Measurements from ENCODE around the gene CYB5D1. TPM values are rescaled to one million over a fixed set of nuclear protein-coding genes. Genes with fewer than 3 reads are reported as not detected.

The CYB5D1 gene
- total RNA-seq, 1 experiment from 2014 or later, result 18.0 TPM

- H3K27me3 Mint-ChIP-seq (ENCODE audit: low read depth), result peaks cover 18% of the 10 kb centered on the region
- Histone ChIP-seq H3K4me1 (ENCODE audit: insufficient read depth, low read length) (no peaks in the 10 kb centered on the region; the same call in 1 of the 2 replicates), H3K79me1 (ENCODE audit: insufficient read depth, low read depth, low read length, poor library complexity, severe bottlenecking) (no peaks in the 10 kb centered on the region), H3K18ac (ENCODE audit: insufficient read length, low read depth, low read length) (no peak overlapping the region), H2BK20ac (ENCODE audit: low read depth, low read length, poor library complexity, severe bottlenecking) (no peak overlapping the region), H3K79me2 (ENCODE audit: insufficient read depth, low read length) (no peaks in the 10 kb centered on the region), H4K20me1 (ENCODE audit: control insufficient read depth, insufficient read depth, insufficient read length) (no peaks in the 10 kb centered on the region), H2AK5ac (ENCODE audit: insufficient read length, low read length) (no peak overlapping the region), H3K4me2 (ENCODE audit: insufficient read depth, insufficient read length, low read length) (peak overlapping the region; percentile 97), H2AFZ (ENCODE audit: low read length) (no peak overlapping the region), H3K27ac (ENCODE audit: insufficient read length, low read depth, low read length) (no peak overlapping the region), H3K9ac (ENCODE audit: extremely low read depth, insufficient read length, low read length) (no peak overlapping the region), H2BK5ac (ENCODE audit: insufficient read length, low read length) (no peak overlapping the region), H3K23me2 (ENCODE audit: insufficient read length, low read depth, low read length, poor library complexity, severe bottlenecking) (peaks cover 36% of the 10 kb centered on the region), H3K27me3 (ENCODE audit: insufficient read depth, low read length) (peaks cover 30% of the 10 kb centered on the region; the same call in 1 of the 2 replicates), H3K56ac (ENCODE audit: insufficient read length, low read depth, low read length) (no peak overlapping the region), H2BK15ac (ENCODE audit: low read depth, low read length) (no peak overlapping the region), H3K4ac (ENCODE audit: low read depth, low read length) (no peak overlapping the region), H4K91ac (ENCODE audit: insufficient read length, low read depth, low read length) (no peak overlapping the region), H4K8ac (replicated peaks; ENCODE audit: insufficient read length, low read depth, low read length) (no peak overlapping the region), H3T11ph (ENCODE audit: low read length) (no peak overlapping the region), H2BK12ac (ENCODE audit: insufficient read length, low read depth, low read length) (no peak overlapping the region), H4K5ac (ENCODE audit: insufficient read length, low read depth, low read length) (no peak overlapping the region), H3K9me3 (ENCODE audit: control insufficient read depth, low read depth, low read length) (no peaks in the 10 kb centered on the region), H3K14ac (ENCODE audit: insufficient read depth, low read length) (no peak overlapping the region), H3K23ac (ENCODE audit: insufficient read length, low read depth, low read length) (no peak overlapping the region), H2BK120ac (ENCODE audit: low read depth, low read length, poor library complexity, severe bottlenecking) (no peak overlapping the region)
- H3K4me3 Mint-ChIP-seq, result peak overlapping the region in 1 of 2 experiments; percentile 30
- H3K4me1 Mint-ChIP-seq, result peaks cover 24 to 39% of the 10 kb centered on the region in 2 experiments
- no peak for TF ChIP-seq CTCF (conservative IDR thresholded peaks at IDR 0.05)
- WGBS (ENCODE audit: extremely low coverage, insufficient read length, low lambda C conversion rate), result no CpG with 5 or more reads among the region's 31 CpGs
- peak; percentile 36 for DNase-seq
- no peak overlapping the region for H3K27ac Mint-ChIP-seq
- H3K9me3 Mint-ChIP-seq, result 0 out of 5 replicates have a peak, but pooled peaks cover 0 to 3% of the 10 kb centered on the region in 2 experiments
- H3K36me3 Mint-ChIP-seq (ENCODE audit: insufficient read depth in 1 of 3, low read depth in 3 of 3), result peaks cover 0 to 36% (median 20%) of the 10 kb centered on the region in 3 experiments; a peak in 4 of 7 replicates
Measured at GRCh38 chr17:7854078-7854777, 3.6 kb upstream of the CYB5D1 start.
